NCI-H2171 (cell line): ENCODE data around the gene ERVW-1.
"Not testable (repeated sequence)": the region's sequence is repeated elsewhere in the genome, so short reads cannot be mapped to it uniquely, and the experiment has no call there.

Experiments
- DNase-seq: peaks from one replicate; lab custom pipeline; 2025; lab: John Stamatoyannopoulos, UW

The ERVW-1 gene

GRCh38 chr7:92477681-92478080, at the start of gene ERVW-1:
Gene ERVW-1, minus strand, starts transcription at chr7:92477946. Its CDS starts 7,565 bp downstream, at chr7:92470381.
- not testable (repeated sequence) for DNase-seq

- no peak for DNase-seq
Observed at GRCh38 chr7:92523110-92523509, 45.4 kb upstream of the ERVW-1 start.

GRCh38 chr7:92520024-92520423, 42.3 kb upstream of the ERVW-1 start:
- no peak for DNase-seq

GRCh38 chr7:92517631-92518030, 39.9 kb upstream of the ERVW-1 start:
- DNase-seq = no peak

- no peak for DNase-seq
Observed at GRCh38 chr7:92513167-92513902, 35.6 kb upstream of the ERVW-1 start.

- no peak for DNase-seq
Observed at GRCh38 chr7:92508946-92509345, 31.2 kb upstream of the ERVW-1 start.

- DNase-seq = no peak
Observed at GRCh38 chr7:92506363-92506762, 28.6 kb upstream of the ERVW-1 start.

- no peak for DNase-seq
Observed at GRCh38 chr7:92504563-92504962, 26.8 kb upstream of the ERVW-1 start.

GRCh38 chr7:92503767-92504166, 26.0 kb upstream of the ERVW-1 start:
- DNase-seq = no peak

- no peak for DNase-seq
Observed at GRCh38 chr7:92498557-92498956, 20.8 kb upstream of the ERVW-1 start.

GRCh38 chr7:92496876-92497275, 19.1 kb upstream of the ERVW-1 start:
- DNase-seq = no peak

- no peak for DNase-seq
Observed at GRCh38 chr7:92489634-92490033, 11.9 kb upstream of the ERVW-1 start.

GRCh38 chr7:92487804-92488203, 10.1 kb upstream of the ERVW-1 start:
- DNase-seq = no peak

- no peak for DNase-seq
Observed at GRCh38 chr7:92485974-92486373, 8.2 kb upstream of the ERVW-1 start.

GRCh38 chr7:92485267-92485892, 7.6 kb upstream of the ERVW-1 start:
- no peak for DNase-seq

GRCh38 chr7:92484226-92484625, 6.5 kb upstream of the ERVW-1 start:
- DNase-seq = not testable (repeated sequence)

GRCh38 chr7:92483624-92484023, 5.9 kb upstream of the ERVW-1 start:
- DNase-seq = not testable (repeated sequence)

- not testable (repeated sequence) for DNase-seq
Observed at GRCh38 chr7:92479146-92479545, 1.4 kb upstream of the ERVW-1 start.

- DNase-seq = no peak
Observed at GRCh38 chr7:92478711-92479110, 965 bp upstream of the ERVW-1 start.

- no peak for DNase-seq
Observed at GRCh38 chr7:92478095-92478494, 349 bp upstream of the ERVW-1 start.

GRCh38 chr7:92475851-92476590, 1.7 kb downstream of the ERVW-1 start:
- not testable (repeated sequence) for DNase-seq

GRCh38 chr7:92475261-92475770, 2.4 kb downstream of the ERVW-1 start:
- DNase-seq = not testable (repeated sequence)

- DNase-seq = not testable (repeated sequence)
Observed at GRCh38 chr7:92473989-92474388, 3.8 kb downstream of the ERVW-1 start.
